ENCODE measurements around the gene MYO1E. TPM values are rescaled to one million over a fixed set of nuclear protein-coding genes. Genes with fewer than 3 reads are reported as not detected.

The MYO1E gene
- total RNA-seq, 4 donors from 2014 or later: 49.7 to 76.1 (median 65.6) TPM

GRCh38 chr15:59377924-59378323 is 5.3 kb upstream of the MYO1E start:
- no peak for ATAC-seq
- H3K4me1 ChIP-seq: peaks cover 0 to 6% (median 0%) of the 10 kb centered on the region in 3 donors
- H3K9me3 ChIP-seq: no peaks in the 10 kb centered on the region
- no peaks in the 10 kb centered on the region for H3K36me3 ChIP-seq
- no peaks in the 10 kb centered on the region for H3K27me3 ChIP-seq
- 50 to 63% methylated on average over 3 of the region's 3 CpGs for WGBS, 2 donors (ENCODE audit: low coverage in 1 of 2)
- H3K27ac ChIP-seq: no peak overlapping the region
- H3K4me3 ChIP-seq: no peak overlapping the region
- no peak for TF ChIP-seq POLR2AphosphoS5 (IDR thresholded peaks at IDR 0.05)
- no peak for TF ChIP-seq EP300 (IDR thresholded peaks at IDR 0.05)
- TF ChIP-seq POLR2A (IDR thresholded peaks at IDR 0.05): no peak
- TF ChIP-seq CTCF (IDR thresholded peaks at IDR 0.05): no peak

GRCh38 chr15:59376733-59377132 is 4.1 kb upstream of the MYO1E start:
- H3K4me1 ChIP-seq: peaks cover 0 to 6% (median 0%) of the 10 kb centered on the region in 3 donors
- WGBS, 2 donors (ENCODE audit: low coverage in 1 of 2): 39 to 90% methylated on average over 1 to 2 of the region's 2 CpGs
- no peaks in the 10 kb centered on the region for H3K36me3 ChIP-seq
- no peaks in the 10 kb centered on the region for H3K9me3 ChIP-seq
- H3K4me3 ChIP-seq: no peak overlapping the region
- no peak overlapping the region for H3K27ac ChIP-seq
- no peak for ATAC-seq
- H3K27me3 ChIP-seq: no peaks in the 10 kb centered on the region
- no peak for TF ChIP-seq CTCF (IDR thresholded peaks at IDR 0.05)
- TF ChIP-seq POLR2AphosphoS5 (IDR thresholded peaks at IDR 0.05): no peak
- TF ChIP-seq EP300 (IDR thresholded peaks at IDR 0.05): no peak
- no peak for TF ChIP-seq POLR2A (IDR thresholded peaks at IDR 0.05)

- no peak for ATAC-seq
- H3K4me3 ChIP-seq: peak overlapping the region; percentile 88
- 0% methylated on average over 3 to 4 of the region's 6 CpGs for WGBS, 2 donors (ENCODE audit: low coverage in 1 of 2)
- peaks cover 0 to 21% (median 5%) of the 10 kb centered on the region in 3 donors for H3K4me1 ChIP-seq
- H3K36me3 ChIP-seq: no peaks in the 10 kb centered on the region
- no peak for TF ChIP-seq CTCF (IDR thresholded peaks at IDR 0.05)
- no peak for TF ChIP-seq EP300 (IDR thresholded peaks at IDR 0.05)
- TF ChIP-seq POLR2AphosphoS5 (IDR thresholded peaks at IDR 0.05): no peak
- TF ChIP-seq POLR2A (IDR thresholded peaks at IDR 0.05): no peak
- H3K9me3 ChIP-seq: no peaks in the 10 kb centered on the region
- no peaks in the 10 kb centered on the region for H3K27me3 ChIP-seq
- peak overlapping the region; percentile 90 to 100 (median 94) for H3K27ac ChIP-seq
These were observed 544 bp upstream of the MYO1E start for GRCh38 chr15:59373215-59373614.

- no peaks in the 10 kb centered on the region for H3K27me3 ChIP-seq
- TF ChIP-seq EP300 (IDR thresholded peaks at IDR 0.05): no peak
- no peak for TF ChIP-seq POLR2AphosphoS5 (IDR thresholded peaks at IDR 0.05)
- no peak for TF ChIP-seq CTCF (IDR thresholded peaks at IDR 0.05)
- no peak for TF ChIP-seq POLR2A (IDR thresholded peaks at IDR 0.05)
- peaks cover 0 to 21% (median 5%) of the 10 kb centered on the region in 3 donors for H3K4me1 ChIP-seq
- H3K36me3 ChIP-seq: no peaks in the 10 kb centered on the region
- 0 to 34% methylated on average over 2 to 6 of the region's 93 CpGs for WGBS, 2 donors (ENCODE audit: low coverage in 1 of 2)
- no peaks in the 10 kb centered on the region for H3K9me3 ChIP-seq
- H3K4me3 ChIP-seq: peak overlapping the region; percentile 88
- peak; percentile 40 for ATAC-seq
- peak overlapping the region; percentile 90 to 100 (median 94) for H3K27ac ChIP-seq
These were observed 966 bp downstream of the MYO1E start for GRCh38 chr15:59371458-59372351.

- TF ChIP-seq EP300 (IDR thresholded peaks at IDR 0.05) (no peak), POLR2A (IDR thresholded peaks at IDR 0.05) (no peak), POLR2AphosphoS5 (IDR thresholded peaks at IDR 0.05) (no peak), CTCF (IDR thresholded peaks at IDR 0.05) (no peak)
- no peaks in the 10 kb centered on the region for H3K36me3 ChIP-seq
- H3K9me3 ChIP-seq: no peaks in the 10 kb centered on the region
- peaks cover 0 to 21% (median 5%) of the 10 kb centered on the region in 3 donors for H3K4me1 ChIP-seq
- 80 to 100% methylated on average over 2 of the region's 2 CpGs for WGBS, 2 donors (ENCODE audit: low coverage in 1 of 2)
- peak overlapping the region in 1 of 4 donors; percentile 15 for H3K27ac ChIP-seq
- H3K4me3 ChIP-seq: no peak overlapping the region
- no peaks in the 10 kb centered on the region for H3K27me3 ChIP-seq
- no peak for ATAC-seq
These were observed 3.1 kb downstream of the MYO1E start for GRCh38 chr15:59369597-59369996.

Data from gastroesophageal sphincter (tissue), 4 donors.